ENCODE measurements around the gene SLAMF8.

GRCh38 chr1:159854116-159854692 is 27.5 kb downstream of the SLAMF8 start:
- TF ChIP-seq CTCF (IDR thresholded peaks at IDR 0.05) (no peak), POLR2AphosphoS5 (IDR thresholded peaks at IDR 0.05; ENCODE audit: insufficient read depth in 1 of 2, low read depth in 1 of 2) (no peak), POLR2A (IDR thresholded peaks at IDR 0.05) (no peak)

Measured in vagina (tissue), 2 donors.